DMS114 treated with DMSO at 0.1 percent for 48 hours (cell line): ENCODE results near the gene GUF1.
A peak's percentile ranks its signal among the peaks of the same experiment; 100 is the strongest.
"Not testable (repeated sequence)": the region's sequence is repeated elsewhere in the genome, so short reads cannot be mapped to it uniquely, and the experiment has no call there.

ENCODE experiments used
- DNase-seq: peaks from one replicate; lab custom pipeline; 2025; ENCODE audit not compliant: unreplicated experiment; lab: John Stamatoyannopoulos, UW

GUF1 gene

GRCh38 chr4:44701037-44701436, 22.8 kb downstream of the GUF1 start:
- no peak for DNase-seq

GRCh38 chr4:44704673-44705072, 26.5 kb downstream of the GUF1 start:
- DNase-seq = no peak

- DNase-seq = no peak
Observed at GRCh38 chr4:44713125-44713524, 34.9 kb downstream of the GUF1 start.

- DNase-seq = no peak
Observed at GRCh38 chr4:44716597-44716996, 38.4 kb downstream of the GUF1 start.

- no peak for DNase-seq
Observed at GRCh38 chr4:44720371-44720770, 42.2 kb downstream of the GUF1 start.

- DNase-seq = no peak
Observed at GRCh38 chr4:44722001-44722400, 43.8 kb downstream of the GUF1 start.

GRCh38 chr4:44725166-44725565, 46.9 kb downstream of the GUF1 start:
- DNase-seq = no peak

GRCh38 chr4:44725726-44726037, 47.5 kb downstream of the GUF1 start:
- no peak for DNase-seq

- peak; percentile 34 for DNase-seq
Observed at GRCh38 chr4:44726038-44726871, 48.0 kb downstream of the GUF1 start, which contains the start of gene GNPDA2. GNPDA2 (minus strand) TSS chr4:44726556; CDS start chr4:44722207, 4,349 bp downstream.

GRCh38 chr4:44727471-44727870, 49.3 kb downstream of the GUF1 start:
- no peak for DNase-seq

GRCh38 chr4:44728694-44729093, 50.5 kb downstream of the GUF1 start:
- DNase-seq = not testable (repeated sequence)

GRCh38 chr4:44736900-44737299, 58.7 kb downstream of the GUF1 start:
- DNase-seq = no peak

GRCh38 chr4:44738615-44739014, 60.4 kb downstream of the GUF1 start:
- DNase-seq = no peak

GRCh38 chr4:44740201-44740600, 62.0 kb downstream of the GUF1 start:
- no peak for DNase-seq
